DMS153 treated with DMSO at 0.1 percent for 48 hours (cell line): ENCODE results near the gene NFILZ.

Source experiments
- DNase-seq: peaks from one replicate; lab custom pipeline; 2025; ENCODE audit not compliant: unreplicated experiment; lab: John Stamatoyannopoulos, UW

Gene NFILZ

DNA sequence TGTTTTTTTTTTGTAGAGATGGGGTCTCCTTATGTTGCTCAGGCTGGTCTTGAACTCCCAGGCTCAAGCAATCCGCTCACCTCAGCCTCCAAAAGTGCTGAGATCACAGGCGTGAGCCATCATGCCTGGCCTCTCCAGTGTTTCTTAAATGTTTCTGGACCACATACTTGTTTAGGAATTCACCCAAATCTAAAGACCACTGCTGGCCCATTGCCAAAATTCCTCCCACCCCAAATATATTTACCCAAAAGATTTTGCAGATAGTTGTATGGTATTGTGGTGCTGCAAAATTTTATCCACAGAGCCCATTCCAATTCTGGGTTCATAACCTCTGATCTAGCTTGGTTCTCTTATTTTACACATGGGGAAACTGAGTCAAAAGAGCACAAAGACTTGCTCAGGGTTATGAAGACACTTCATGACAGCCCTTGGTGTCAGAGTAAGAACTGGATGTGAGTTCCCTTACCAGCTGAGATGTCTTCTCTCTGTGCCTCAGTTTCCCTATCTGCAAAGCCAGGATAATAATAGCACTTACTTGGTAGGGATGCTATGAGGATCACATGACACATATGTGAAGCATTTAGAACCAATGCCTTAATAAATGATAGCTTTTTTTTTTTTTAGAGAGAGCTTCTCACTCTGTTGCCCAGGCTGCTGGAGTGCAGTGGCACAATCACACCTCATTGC, 10.9 kb downstream of the NFILZ start:
- no peak for DNase-seq

DNA sequence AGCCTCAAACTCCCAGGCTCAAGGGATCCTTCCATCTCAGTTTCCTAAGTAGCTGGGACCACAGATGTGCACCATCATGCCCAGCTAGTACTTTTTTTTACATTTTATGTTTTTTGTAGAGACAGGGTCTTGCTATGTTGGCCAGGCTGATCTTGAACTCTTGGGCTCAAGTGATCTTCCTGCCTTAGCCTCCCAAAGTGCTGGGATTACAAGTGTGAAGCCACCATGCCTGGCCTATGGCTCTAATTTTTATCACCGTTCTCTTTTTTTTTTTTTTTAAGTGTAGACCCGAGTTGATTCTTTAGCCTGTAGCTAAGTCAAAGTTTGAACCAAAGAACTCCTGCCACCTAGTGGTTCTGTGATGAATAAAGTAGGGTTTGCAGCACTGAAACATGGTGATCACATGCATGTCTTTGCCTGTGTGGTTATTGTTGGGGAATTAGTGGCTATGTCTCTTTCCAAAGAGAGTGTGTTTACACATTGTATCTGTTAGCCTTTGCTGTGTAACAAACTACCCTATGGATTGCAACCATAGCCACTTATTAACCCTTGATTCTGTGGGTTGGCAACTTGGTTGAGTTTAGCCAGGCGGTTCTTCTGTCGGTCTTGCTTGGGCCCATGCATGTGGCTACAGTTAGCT, 11.6 kb downstream of the NFILZ start:
- DNase-seq, result no peak

DNA sequence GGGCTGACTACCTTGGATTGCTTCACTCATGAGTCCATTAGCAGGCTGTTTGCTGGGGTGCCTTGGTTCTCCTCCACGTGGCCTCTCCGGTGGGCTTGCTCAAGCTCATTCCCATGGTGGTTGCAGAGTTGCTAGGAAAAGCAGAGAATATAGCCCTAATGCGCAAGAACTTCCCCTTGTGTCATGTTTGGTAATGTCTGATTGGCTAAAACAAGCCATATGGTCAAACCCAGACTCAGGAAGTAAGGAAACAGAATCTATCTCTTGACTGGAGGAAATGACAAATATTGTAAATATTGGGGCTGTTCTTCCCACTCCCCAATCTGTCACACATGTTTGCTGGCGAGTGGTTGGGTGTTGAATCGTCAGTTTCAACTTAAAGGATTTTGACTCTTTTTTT, 12.1 kb downstream of the NFILZ start:
- no peak for DNase-seq

DNA sequence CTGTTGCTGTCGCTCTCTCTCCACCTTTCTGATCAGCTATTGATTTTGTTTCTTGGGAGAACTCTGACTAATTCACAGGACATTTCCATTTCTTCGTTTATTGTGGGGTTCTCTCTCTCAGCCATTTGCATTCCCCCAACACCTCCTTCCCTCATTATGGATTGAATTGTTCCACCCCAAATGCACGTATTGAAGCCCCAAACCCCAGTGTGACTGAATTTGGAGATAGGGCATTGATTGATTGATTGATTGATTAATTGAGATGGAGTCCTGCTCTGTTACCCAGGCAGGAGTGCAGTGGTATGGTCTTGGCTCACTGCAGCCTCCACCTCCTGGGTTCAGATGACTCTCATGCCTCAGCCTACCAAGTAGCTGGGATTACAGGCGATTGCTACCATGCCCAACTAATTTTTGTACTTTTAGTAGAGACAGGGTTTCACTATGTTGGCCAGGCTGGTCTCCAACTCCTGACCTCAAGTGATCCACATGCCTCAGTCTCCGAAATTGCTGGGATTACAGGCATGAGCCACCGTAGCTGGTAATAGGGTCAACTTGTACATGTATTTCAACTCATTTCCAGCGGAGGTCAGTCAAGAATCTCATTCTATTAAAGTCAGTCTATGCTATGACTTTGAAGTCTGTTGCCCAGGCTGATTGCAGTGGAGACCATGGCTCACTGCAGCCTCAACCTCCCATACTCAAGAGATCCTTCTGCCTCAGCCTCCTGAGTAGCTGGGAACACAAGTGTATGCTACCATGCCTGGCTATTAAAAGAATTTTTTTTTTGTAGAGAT, 13.6 kb downstream of the NFILZ start:
- no peak for DNase-seq

DNA sequence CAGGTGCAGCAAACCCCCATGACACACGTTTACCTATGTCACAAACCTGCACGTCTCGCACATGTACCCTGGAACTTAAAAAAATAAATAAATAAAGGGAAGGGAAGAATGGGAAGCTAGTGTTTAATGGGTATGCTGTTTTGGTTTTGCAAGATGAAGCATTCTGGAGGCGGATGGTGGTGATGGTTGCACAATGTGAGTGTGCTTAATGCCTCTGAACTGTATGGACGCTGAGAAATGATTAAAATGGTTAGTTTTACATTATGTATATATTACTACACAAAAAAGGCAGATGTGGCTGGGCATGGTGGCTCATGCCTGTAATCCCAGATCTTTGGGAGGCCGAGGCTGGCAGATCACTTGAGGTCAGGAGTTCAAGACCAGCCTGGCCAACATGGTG, 17.8 kb downstream of the NFILZ start:
- DNase-seq, result no peak

DNA sequence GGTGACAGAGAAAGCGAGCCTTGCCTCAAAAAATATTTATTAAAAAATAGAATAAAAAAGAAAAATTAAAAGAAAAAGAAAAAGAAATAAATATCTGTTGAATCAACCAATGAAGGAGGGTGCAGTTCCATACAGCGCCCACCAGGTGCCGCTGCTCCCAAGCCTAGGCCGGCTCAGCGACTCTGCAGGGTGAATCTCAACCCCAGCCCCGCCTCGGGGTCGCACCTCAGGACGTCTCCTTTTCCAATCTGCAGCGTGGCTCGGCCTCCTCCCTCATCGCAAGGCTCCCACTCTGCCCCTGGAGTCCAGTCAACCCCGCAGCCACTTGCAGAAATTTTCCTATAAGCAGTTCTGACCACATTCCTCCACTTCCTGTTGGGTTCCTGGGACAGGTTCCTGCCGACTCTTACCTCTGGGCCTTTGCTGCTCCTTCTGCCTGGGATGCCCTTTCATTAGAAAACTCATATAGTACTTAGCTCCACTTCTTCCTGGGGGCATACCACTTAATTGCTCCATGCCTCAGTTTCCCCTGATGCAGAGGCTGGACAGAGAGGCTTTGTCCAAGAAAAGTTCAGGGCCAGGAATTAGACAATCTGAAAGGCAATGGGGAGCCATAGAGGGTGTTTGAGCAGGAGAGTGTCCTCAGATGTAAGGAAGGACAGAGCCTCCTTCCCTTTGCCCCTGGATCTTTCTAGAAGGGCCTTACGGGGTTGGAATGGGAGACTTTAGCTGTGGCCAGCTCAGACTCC, 24.3 kb downstream of the NFILZ start:
- DNase-seq, result peak; percentile 1

DNA sequence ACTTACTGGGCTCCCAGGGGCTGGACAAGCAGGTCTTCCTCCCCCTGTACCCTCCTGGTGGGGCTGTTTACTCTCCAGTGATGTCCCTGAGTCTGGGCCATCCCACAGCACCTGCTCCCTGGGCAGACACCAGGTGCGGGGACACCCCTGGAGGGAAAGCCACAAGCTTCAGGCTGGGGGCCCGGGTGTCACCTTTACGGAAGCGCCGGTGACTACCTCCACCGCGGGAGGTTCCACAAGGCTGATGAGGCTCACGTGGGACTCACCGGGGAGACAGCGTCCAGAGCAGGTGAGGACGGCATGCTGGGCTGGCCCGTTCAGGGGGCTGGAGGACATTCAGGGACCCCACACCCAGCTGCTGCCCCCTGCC, 24.9 kb downstream of the NFILZ start:
- no peak for DNase-seq

DNA sequence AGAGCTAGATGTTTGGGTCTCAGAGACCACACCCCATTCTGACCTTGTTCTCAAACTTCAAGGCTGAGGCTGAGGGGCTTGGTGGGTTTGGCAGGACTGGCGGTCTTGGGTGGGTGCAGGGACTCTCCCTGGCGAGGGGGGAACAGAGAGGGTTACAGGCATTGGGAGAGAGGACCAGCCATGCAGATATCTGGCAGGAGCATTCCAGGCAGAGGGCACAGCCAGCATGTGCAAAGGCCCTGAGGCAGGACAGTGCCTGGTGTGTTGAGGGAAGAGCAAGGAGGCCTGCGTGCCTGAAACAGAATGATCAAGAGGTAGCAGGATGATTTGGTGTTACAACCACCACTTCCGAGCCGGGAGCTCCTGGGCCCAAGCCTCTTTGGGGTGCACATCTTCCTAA, 27.4 kb downstream of the NFILZ start:
- DNase-seq, result no peak

DNA sequence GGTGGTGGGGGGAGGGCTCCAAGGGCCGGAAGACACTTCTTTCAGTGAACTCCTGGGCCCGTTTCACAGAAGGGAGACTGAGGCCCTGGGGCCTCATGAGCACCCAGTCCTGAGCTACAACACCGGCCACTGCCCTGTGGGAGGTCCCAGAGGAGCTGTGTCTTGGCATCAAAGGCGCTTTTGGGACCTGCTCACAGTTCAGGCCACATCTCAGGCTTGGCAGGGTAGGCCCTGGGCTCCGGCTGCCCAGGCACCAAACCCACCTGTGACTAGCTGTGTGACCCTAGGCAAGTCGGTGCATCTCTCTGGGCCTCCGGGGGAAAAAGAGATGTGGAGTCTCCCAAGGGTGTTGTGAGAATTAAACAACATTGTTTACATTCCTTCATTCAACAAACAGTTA, 29.5 kb downstream of the NFILZ start:
- DNase-seq, result no peak

DNA sequence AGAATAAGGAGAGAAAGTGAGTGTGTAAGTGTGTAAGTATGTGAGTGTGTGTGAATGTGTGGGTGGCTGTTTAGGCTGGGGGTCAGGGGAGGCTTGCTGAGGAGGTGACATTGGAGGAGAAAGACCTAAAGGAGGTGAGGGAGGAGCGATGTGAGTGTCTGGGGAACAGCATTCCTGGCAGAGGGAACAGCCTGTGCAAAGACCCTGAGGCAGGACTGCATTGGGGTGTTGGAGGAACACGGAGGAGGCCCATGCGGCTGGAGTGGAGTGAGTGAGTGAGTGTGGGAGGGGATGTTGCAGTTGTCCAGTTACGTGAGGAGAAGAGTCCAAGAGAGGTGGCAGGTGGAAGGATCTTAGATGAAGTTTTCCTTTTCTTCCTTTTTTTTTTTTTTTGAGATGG, 31.8 kb downstream of the NFILZ start:
- DNase-seq, result no peak

DNA sequence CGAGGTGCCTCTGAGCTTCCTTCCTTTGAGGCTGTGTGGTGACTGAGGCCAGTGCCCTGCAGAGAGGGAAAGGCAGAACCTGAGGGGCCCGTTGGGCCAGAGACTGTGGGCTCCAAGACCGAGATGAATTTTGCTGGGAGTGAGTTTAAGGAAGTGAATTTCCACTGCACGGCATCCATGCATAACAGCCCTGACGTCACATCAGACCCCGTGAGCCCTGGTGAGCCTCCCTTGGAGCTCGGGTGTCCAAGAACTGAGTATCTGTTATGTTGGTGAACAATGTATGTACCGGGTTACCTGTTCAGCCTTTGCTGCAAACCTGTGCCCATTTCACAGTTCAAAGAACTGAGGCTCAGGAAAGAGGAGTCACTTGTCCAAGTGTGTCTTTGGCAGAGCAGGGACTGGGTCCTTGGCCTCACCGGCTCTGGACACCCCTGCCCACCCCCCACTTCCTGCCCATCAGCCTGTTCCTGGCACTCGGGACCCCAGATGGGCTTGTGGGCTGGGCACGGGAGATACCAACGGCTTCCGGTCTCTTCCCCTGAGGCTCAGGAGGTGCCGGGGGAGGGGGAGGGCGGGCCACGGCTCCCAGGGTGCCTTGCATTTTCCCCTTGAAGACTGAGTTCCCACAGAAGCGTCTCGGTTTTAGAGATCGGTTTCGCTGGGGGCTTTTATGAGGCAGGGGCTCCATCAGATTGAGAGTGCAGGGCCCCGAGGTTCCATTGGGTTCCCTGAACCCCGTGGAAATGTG, 33.7 kb downstream of the NFILZ start:
- DNase-seq, result no peak

DNA sequence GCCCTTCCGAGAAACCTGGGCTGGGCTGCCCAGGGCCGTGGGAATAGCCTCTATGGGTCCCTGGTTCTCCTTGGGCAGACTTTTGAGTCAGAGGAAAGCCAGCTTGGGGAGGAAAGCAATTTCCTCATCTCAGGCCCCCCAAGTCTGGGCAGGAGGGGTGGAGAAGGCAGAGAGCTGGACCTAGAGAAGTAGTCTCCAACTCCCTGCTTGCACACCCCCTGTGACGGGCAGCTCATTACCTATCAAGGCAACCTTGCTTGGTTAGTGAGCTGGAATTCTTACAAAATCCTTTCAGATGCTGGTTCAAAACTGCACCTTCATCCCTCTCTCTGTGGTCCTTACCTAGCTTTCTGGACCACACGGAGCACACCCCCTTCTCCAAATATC, 34.2 kb downstream of the NFILZ start:
- DNase-seq, result no peak

DNA sequence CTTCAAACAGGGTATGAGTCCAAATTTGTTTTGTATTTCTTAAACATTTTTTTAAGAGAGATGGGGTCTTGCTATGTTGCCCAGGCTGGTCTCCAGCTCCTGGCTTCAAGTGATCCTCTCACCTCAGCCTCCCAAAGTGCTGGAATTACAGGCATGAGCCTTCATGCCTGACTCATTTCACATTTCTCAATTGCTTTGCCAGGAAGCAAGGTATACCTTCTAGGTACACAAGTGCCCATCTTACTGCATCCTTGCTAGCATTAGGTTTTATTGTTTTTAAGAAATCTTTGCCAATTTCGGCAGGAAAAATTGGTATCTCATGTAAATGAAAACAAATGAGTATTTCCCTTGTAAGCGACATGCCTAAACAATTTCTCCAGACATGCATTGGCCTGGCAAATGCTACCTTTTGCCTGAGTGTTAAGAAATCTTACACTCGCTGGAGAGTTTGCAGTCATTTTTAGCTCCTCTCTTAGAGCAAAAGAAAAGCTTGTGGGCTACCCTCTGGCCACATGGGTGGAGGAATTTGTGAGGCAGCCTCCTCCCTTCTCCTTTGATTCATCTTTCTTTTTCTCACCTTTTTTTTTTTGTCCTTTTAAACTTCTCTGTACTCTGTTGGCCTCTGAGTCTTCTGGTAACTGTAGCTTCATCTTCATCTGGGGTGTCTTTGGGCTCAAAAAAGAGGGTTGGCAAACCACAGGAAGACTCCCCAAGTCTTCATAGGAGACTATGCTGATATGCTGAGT, 35.2 kb downstream of the NFILZ start:
- DNase-seq, result no peak

DNA sequence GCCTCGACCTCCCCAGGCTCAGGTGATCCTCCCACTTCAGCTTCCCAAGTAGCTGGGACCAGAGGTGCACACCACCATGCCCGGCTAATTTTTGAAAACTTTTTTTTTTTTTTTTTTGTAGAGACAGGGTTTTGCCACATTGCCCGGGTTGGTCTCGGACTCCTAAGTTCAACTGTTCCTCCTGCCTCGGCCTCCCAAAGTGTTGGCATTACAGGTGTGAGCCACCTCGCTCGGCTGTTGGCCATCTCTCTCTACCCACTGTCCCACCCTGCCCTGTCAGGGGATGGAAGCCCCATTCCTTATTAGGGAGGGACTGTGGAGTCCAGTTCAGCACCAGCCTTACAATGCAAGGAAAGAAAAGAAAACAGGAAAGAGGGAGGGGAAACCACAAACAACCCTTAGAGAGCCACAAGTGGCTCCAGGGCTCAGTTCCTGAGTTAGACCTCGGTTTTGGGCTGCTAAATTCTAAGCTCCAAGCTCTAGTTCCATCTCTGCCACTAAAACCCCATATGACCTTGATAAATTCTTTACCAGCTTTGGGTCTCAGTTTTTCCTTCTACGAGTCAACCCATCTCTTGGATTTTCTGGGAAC, 36.5 kb downstream of the NFILZ start:
- DNase-seq, result no peak

DNA sequence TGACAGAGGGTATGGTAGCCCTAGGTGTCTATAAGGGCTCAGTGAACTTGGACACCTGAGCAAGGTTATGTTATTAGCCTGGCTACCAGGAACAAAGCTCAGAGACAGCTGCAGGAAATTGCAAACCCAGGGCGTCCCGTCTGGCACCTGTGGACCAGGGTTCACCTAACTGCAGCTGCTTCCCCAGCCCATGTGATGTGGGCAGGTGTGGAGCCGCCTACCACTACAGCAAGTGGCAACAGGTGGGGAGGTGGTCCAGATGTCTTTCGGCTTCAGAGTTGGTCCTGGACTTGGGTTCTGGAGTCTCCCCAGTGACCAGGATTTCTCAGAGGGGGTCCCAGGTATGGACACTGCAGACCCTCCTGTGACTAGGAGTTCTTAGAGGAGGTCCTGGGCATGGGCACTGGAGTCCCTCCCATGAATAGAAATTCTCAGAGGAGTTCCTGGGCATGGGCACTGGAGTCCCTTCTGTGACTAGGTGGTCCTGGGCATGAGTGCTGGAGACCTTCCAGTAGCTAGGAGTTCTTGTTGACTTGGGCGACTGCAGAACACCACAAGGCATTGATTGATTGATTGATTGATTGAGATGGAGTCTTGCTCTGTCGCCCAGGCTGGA, 43.0 kb downstream of the NFILZ start:
- DNase-seq, result no peak

DNA sequence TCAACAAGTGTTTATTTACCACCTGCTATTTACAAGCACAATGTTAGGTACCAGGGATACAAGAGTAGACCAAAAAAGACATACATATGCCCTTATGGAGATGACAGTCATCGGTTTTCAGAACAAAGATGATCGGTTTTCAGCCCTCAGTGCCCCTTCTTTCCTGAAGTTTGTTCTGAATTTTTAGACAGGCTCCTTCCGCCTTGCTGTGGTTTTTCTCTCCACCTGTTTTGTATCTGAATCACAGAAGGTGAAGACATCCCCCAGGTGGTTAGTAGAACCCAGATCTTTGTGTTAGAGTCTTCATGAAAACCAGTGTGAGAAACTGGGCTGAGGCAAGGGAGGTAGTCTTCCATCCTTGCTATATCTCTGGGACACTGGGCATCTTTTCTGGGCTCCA, 44.6 kb downstream of the NFILZ start:
- DNase-seq, result no peak

DNA sequence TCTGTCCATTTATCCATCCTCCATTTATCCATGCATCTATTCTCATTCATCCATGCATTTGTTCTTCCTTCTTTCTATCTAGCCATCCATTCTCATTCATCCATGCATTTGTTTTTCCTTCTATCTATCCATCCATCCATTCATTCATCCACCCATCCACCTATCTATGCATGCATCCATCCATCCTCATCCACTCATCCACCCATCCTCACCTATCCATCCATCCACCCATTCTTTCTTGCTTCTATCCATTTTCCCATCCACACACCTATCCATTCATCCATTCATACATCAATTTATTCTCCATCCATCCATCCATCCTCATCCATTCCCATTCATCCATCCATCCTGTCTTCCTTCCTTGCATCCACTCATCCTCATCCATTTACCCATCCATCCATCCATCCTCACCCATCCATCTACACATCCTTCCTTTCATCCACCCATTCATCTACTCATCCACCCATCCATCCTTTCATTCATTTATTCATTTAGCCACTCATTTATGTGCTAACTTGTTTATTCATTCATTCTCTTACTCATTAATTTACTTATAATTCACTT, 47.9 kb downstream of the NFILZ start:
- DNase-seq, result no peak
